ENCODE measurements around the gene PYM1. TPM values are rescaled to one million over a fixed set of nuclear protein-coding genes. Genes with fewer than 3 reads are reported as not detected.

The PYM1 gene
- total RNA-seq, 2 donors from 2014 or later = 89.0 to 94.5 TPM

DNA sequence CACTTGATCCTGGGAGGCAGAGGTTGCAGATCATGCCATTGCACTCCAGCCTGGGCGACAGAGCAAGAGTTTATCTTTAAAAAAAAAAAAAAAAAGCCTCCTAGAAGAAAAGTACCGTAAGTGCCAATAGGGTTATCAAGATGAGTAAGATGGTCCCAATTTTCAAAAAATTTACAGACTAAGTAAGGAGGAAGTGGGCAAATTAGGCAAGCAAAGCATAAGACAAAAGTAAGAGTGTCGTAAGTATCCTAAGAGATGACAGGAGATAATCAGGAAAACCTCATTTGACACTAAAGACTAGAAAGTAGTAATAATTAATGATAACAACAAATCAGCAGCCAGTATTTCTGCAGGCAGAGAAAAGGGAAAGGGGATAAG is 12.2 kb downstream of the PYM1 start:
- intact Hi-C loops (cut with DNase I) = no loop called here
- DNase-seq (ENCODE audit: low spot score) = no peak
- H3K9me3 ChIP-seq = no peaks in the 10 kb centered on the region
- H3K27ac ChIP-seq = peak overlapping the region in 1 of 2 donors; percentile 49
- H3K36me3 ChIP-seq = no peaks in the 10 kb centered on the region
- TF ChIP-seq CTCF (IDR thresholded peaks at IDR 0.05) = no peak
- TF ChIP-seq POLR2A (IDR thresholded peaks at IDR 0.05) = no peak
- no peak for TF ChIP-seq POLR2AphosphoS5 (IDR thresholded peaks at IDR 0.05)
- no peaks in the 10 kb centered on the region for H3K27me3 ChIP-seq (replicated peaks; ENCODE audit: insufficient read depth)
- H3K4me1 ChIP-seq (replicated peaks) = no peaks in the 10 kb centered on the region
- WGBS = 86% methylated on average over 3 of the region's 3 CpGs
- H3K4me3 ChIP-seq = no peak overlapping the region

GRCh38 chr12:55912908-55913307 is 14.8 kb downstream of the PYM1 start:
- H3K36me3 ChIP-seq = no peaks in the 10 kb centered on the region
- TF ChIP-seq POLR2AphosphoS5 (IDR thresholded peaks at IDR 0.05) (no peak), POLR2A (IDR thresholded peaks at IDR 0.05) (no peak), CTCF (IDR thresholded peaks at IDR 0.05) (no peak)
- 79% methylated on average over 4 of the region's 4 CpGs for WGBS
- H3K4me1 ChIP-seq (replicated peaks) = peaks cover 6% of the 10 kb centered on the region
- DNase-seq (ENCODE audit: low spot score) = no peak
- peak overlapping the region in 1 of 2 donors; percentile 86 for H3K27ac ChIP-seq
- no peaks in the 10 kb centered on the region for H3K9me3 ChIP-seq
- H3K27me3 ChIP-seq (replicated peaks; ENCODE audit: insufficient read depth) = no peaks in the 10 kb centered on the region
- intact Hi-C loops (cut with DNase I) = no loop called here
- H3K4me3 ChIP-seq = no peak overlapping the region

DNA sequence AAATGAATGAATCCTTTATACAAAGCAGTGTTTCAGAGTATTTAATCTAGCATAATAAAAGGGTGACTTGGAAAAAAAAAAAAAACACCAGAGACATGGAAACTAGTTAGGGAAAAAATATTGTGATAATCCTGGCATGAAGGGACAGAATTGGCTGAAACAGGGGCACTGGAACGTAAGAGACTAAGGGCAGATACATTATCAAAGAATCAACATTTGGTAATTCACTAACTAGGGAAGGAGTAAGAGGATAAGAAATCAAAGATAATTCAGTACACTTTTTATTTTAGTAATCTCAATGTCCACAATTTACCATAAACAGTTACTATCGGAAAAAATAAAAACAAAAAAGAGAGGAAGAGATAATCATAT is 18.2 kb downstream of the PYM1 start:
- peak overlapping the region; percentile 79 to 86 for H3K27ac ChIP-seq
- intact Hi-C loops (cut with DNase I) = no loop called here
- H3K9me3 ChIP-seq = no peaks in the 10 kb centered on the region
- peaks cover 6% of the 10 kb centered on the region for H3K4me1 ChIP-seq (replicated peaks)
- 34% methylated on average over 2 of the region's 2 CpGs for WGBS
- DNase-seq (ENCODE audit: low spot score) = no peak
- H3K4me3 ChIP-seq = no peak overlapping the region
- no peaks in the 10 kb centered on the region for H3K27me3 ChIP-seq (replicated peaks; ENCODE audit: insufficient read depth)
- no peaks in the 10 kb centered on the region for H3K36me3 ChIP-seq
- TF ChIP-seq POLR2A (IDR thresholded peaks at IDR 0.05) (no peak), POLR2AphosphoS5 (IDR thresholded peaks at IDR 0.05) (no peak), CTCF (IDR thresholded peaks at IDR 0.05) (no peak)

- no peaks in the 10 kb centered on the region for H3K36me3 ChIP-seq
- TF ChIP-seq CTCF (IDR thresholded peaks at IDR 0.05) (no peak), POLR2AphosphoS5 (IDR thresholded peaks at IDR 0.05) (peak; percentile 87)
- 43% methylated on average over 8 of the region's 8 CpGs for WGBS
- intact Hi-C loops (cut with DNase I) = no loop called here
- H3K4me1 ChIP-seq (replicated peaks) = peaks cover 6% of the 10 kb centered on the region
- DNase-seq (ENCODE audit: low spot score) = peak; percentile 59
- H3K4me3 ChIP-seq = no peak overlapping the region
- no peaks in the 10 kb centered on the region for H3K9me3 ChIP-seq
- no peaks in the 10 kb centered on the region for H3K27me3 ChIP-seq (replicated peaks; ENCODE audit: insufficient read depth)
- H3K27ac ChIP-seq = peak overlapping the region; percentile 79 to 86
Measured at GRCh38 chr12:55908726-55909512, 18.8 kb downstream of the PYM1 start.

GRCh38 chr12:55906056-55906455 is 21.6 kb downstream of the PYM1 start:
- 76% methylated on average over 1 of the region's 1 CpG for WGBS
- no peaks in the 10 kb centered on the region for H3K9me3 ChIP-seq
- DNase-seq (ENCODE audit: low spot score) = no peak
- TF ChIP-seq POLR2AphosphoS5 (IDR thresholded peaks at IDR 0.05) (no peak), CTCF (IDR thresholded peaks at IDR 0.05) (no peak)
- H3K27me3 ChIP-seq (replicated peaks; ENCODE audit: insufficient read depth) = no peaks in the 10 kb centered on the region
- H3K4me3 ChIP-seq = no peak overlapping the region
- peaks cover 6% of the 10 kb centered on the region for H3K4me1 ChIP-seq (replicated peaks)
- intact Hi-C loops (cut with DNase I) = no loop called here
- no peaks in the 10 kb centered on the region for H3K36me3 ChIP-seq
- H3K27ac ChIP-seq = no peak overlapping the region
